ENCODE measurements around the gene TTR.

- TF ChIP-seq, protein P1, sequence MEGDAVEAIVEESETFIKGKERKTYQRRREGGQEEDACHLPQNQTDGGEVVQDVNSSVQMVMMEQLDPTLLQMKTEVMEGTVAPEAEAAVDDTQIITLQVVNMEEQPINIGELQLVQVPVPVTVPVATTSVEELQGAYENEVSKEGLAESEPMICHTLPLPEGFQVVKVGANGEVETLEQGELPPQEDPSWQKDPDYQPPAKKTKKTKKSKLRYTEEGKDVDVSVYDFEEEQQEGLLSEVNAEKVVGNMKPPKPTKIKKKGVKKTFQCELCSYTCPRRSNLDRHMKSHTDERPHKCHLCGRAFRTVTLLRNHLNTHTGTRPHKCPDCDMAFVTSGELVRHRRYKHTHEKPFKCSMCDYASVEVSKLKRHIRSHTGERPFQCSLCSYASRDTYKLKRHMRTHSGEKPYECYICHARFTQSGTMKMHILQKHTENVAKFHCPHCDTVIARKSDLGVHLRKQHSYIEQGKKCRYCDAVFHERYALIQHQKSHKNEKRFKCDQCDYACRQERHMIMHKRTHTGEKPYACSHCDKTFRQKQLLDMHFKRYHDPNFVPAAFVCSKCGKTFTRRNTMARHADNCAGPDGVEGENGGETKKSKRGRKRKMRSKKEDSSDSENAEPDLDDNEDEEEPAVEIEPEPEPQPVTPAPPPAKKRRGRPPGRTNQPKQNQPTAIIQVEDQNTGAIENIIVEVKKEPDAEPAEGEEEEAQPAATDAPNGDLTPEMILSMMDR (IDR thresholded peaks at IDR 0.05; ENCODE audit: low read depth, low read length) = no peak
- no peak for TF ChIP-seq EZH2phosphoT487 (IDR thresholded peaks at IDR 0.05; ENCODE audit: low read depth)
These were observed 3.6 kb downstream of the TTR start for GRCh38 chr18:31595121-31595771.

Data from OCI-LY3 (cell line).